CD4-positive, alpha-beta T cell treated with Interleukin-17A for 4 hours (primary cell): ENCODE data around the gene DCLK1.

Source experiments
- DNase-seq: peaks from one replicate; pipeline ENCODE4 v3.0.0-alpha.2; 2020; ENCODE audit warnings: mixed read lengths

Gene DCLK1

GRCh38 chr13:35891507-35892441 lies 239.4 kb downstream of the DCLK1 start:
- DNase-seq: no peak

DNA sequence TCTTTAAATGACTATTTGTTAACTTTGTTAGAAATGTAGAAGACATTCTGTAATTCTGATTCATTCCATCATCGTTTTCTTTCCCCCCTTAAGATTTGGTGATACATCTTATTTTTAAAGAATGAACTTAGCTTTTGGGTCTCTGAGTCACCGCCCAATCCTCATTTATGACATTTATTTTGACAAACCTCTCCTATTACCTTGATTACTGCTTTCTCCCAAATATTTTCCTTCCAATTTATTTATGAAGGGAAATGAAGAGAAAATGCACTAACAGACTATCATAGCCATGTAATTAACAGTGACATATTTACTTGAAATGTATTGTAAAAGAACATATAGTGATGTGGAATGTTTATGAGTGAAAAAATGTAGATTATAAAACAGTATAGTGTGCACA lies 241.6 kb downstream of the DCLK1 start:
- no peak for DNase-seq

GRCh38 chr13:35888981-35889380 lies 242.2 kb downstream of the DCLK1 start:
- DNase-seq: no peak

- DNase-seq: no peak
These were observed 242.7 kb downstream of the DCLK1 start for GRCh38 chr13:35888457-35888883.

- DNase-seq: no peak
These were observed 244.0 kb downstream of the DCLK1 start for GRCh38 chr13:35887115-35887666.

DNA sequence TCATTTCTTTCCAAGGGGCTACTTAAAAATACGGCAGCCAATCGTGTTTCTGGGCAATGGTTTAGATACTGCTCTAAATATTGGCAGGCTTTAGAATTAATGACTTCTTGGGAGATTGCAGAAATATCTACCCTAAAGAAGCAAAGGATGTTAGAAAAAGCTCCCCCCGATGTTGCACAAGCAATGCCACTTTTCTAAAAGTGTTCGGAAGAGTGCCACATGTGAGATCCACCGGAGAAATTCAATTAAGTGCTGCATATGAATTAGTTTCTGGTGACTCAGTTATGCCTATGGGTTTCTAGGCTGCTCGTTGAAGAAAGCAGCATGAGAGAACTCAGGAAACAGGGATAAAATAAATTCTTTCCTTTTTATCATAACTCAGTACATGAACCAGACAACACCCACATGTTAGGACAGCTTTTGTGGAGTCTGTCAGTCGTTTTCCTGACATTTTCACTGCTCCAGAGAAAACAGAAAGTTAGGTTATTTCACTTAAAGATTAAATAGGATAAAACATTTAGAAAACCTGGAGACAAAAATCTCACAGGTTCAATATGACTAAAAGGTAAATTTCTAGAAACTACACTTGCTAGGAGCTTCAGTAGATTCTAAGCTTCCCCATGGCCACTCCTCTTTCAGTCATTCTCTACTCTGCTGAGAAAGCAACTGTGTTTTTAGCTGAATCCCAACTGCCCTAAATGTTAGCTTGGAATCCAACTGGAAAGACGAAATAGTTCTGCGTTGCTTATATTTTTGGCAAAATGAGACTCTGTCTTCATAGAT lies 244.7 kb downstream of the DCLK1 start:
- no peak for DNase-seq

GRCh38 chr13:35884211-35884760 lies 246.9 kb downstream of the DCLK1 start:
- no peak for DNase-seq

DNA sequence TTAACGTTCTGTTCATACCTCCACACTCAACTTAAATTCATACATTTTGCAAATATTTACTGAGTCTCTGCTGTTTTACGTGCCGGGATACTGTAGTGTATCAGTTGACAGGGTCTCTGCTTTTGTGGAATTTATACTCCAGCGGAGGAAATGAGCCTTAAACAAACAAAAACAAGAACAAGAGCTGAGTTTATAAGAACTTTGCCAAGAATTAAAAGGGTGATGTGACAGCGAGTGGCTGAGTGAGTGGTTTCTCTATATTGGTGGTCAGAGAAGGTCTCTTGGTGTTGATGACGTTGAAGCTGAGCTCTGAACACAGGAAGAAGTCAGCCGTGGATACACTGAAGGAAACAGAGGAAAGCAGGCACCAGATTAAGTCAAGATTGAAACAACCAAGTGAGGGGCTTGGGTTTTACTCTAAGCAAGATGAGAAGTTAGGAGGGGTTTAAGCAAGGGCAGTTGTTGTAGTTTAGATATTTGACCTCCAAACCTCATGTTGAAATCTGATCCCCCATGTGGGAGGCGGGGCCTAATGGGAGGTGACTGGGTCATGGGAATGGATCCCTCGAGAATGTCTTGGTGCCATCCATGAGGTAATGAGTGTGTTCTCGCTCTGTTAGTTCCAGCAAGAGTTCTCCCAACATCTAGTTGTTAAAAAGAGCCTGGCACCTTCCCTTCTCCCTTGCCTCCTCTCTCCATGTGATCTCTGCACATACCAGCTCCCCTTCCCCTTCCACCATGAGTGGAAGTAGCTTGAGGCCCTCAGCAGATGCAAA lies 248.3 kb downstream of the DCLK1 start:
- DNase-seq: no peak

DNA sequence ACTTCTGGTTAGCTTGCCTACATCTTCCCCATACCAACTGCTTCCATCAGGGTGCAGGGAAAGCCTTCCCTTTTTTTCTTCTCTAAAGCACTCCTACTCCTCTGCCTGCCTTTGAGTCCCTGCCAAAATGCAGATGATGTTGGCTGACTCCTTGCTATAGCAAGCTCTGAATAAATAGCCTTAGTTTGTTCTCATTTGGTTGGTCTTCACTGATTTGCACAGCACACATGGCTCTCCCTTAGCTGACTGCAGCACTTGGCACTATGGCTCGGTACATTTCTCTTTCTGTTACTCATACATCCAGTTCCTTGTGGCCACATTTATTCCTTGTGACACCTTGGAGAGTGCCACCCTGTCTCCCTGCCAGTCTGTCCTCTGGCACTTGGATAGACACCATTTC lies 249.8 kb downstream of the DCLK1 start:
- no peak for DNase-seq

DNA sequence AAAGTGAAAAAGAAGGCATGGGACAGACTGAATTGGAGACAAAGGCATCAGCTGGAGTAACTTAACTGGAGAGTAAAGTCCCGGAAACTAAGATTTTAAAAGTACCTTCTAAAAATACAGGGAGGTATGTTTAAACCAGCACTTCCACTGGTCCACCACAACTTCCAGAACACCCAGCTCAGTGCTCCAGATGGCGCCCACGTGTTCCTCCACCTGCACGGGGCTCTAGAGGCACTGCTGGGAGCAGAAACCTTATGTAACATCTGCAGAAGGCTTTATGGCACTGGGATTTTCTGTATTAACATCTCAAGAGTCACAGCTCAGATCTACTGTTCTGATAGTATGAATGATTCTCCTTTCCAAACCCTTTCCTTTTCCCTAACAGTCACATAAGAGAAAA lies 252.1 kb downstream of the DCLK1 start:
- DNase-seq: no peak

DNA sequence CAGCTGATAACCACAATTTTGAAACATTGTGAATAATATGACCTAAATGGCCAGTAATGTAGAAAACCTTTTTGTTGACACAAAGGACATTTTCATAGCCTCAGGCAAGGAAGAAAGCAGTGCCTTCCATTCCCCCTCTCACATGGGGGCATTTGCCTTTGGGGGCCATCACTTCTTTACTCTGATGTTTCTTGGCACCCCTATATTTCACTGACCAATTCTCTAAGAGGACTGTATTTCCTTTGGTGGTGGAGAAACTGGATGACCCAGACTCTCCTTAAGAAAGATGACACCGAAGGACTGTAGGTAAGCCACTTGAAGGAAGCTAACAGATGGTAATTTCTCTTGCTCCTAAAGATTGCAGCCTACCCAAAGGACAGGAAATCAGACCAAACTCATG lies 254.6 kb downstream of the DCLK1 start:
- no peak for DNase-seq

DNA sequence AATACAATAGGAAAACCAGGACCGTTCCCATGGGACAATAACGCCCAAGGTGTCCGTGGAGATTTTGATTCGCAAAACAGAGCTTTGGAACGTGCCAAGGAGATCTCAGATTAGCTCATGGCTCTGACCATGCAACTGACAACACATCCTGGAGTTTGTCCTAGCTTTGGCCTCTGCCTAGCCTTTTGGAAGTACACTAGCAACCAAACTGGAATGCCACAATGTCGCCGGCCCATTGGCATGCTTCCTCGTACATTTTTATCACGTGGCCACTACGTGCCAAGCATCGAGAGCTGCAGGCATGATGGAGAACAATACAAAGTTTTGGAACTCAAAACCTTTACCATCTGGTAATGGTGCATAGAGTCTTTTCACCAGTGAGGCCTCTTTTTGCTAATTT lies 256.5 kb downstream of the DCLK1 start:
- no peak for DNase-seq

GRCh38 chr13:35872369-35872768 lies 258.8 kb downstream of the DCLK1 start:
- DNase-seq: no peak

GRCh38 chr13:35871561-35871960 lies 259.6 kb downstream of the DCLK1 start:
- no peak for DNase-seq

DNA sequence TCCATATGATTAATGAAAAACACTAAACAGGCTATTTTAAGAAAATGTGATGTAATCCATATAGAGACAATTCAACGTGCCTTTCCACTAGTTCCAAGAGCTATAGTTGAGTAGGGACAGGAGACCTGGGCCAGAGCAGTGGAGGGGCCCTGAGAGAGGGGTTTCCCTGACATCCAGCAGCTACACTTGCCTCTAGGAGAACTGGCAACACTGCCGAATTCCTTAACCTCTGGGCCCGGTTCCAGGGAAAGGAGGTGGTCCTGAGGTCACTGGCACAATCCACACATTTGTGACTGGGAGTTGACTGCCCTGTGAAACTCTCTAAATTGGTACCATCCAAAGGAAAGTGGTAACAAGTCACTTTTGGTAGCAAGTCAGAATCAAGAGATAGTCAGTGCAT lies 264.4 kb downstream of the DCLK1 start:
- no peak for DNase-seq

GRCh38 chr13:35865341-35866240 lies 265.6 kb downstream of the DCLK1 start:
- no peak for DNase-seq

DNA sequence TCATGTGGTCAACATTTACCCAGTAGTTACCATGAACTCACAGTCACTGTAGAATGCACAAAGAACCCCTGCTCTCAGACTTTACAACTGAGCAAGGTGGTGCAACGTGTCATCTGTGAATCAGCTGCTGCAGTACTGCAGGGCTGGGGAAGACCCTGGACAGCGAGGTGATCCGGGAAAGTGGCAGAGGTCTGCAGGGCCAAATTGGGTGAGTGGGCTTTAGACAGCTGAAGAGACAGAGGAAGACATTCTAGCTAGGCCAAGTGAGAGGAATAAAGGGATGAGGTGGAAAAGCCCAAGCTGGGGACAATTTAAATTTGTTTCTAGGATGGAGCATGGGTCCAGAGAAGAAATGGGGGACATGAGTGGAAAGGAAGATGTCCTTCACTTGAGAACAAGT lies 270.5 kb downstream of the DCLK1 start:
- DNase-seq: no peak

GRCh38 chr13:35859981-35860380 lies 271.2 kb downstream of the DCLK1 start:
- no peak for DNase-seq

- DNase-seq: no peak
These were observed 272.5 kb downstream of the DCLK1 start for GRCh38 chr13:35858665-35859064.

DNA sequence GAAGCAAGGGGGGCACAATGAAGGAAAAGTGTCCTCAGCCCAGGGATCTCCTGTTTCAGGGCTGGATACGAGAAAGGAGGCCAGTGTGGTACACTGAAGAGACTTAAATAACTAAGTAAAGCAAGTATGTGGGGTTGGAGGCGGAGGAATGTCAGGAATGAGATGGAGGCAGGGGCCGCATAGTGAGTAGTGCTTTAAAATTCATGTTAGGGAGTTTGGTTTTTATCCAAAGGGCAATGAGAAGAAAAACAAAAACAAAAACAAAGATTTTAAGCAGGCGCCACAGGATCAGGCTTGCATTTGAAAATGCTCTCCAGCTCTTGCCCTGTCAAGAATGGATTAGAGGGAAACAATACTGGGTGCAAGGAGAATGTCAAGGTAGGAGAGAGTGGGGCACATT lies 273.4 kb downstream of the DCLK1 start:
- DNase-seq: no peak

GRCh38 chr13:35856721-35857364 lies 274.3 kb downstream of the DCLK1 start:
- DNase-seq: no peak
